SK-N-MC (cell line): ENCODE data around the gene MIA.

Experiments used
- EZH2 ChIP-seq: fragments of 200-600 bp; sonication (generic); IDR thresholded peaks from one replicate; pipeline ENCODE4 v1.6.1; 2017; ENCODE audit warnings: antibody characterized with exemption
- FOXP2 ChIP-seq: optimal IDR thresholded peaks from 2 replicates; pipeline ENCODE3; 2011; ENCODE audit warnings: mild to moderate bottlenecking, moderate library complexity; ENCODE audit not compliant: insufficient read depth; ENCODE audit errors: extremely low read length, control extremely low read depth
- POLR2AphosphoS5 ChIP-seq: IDR thresholded peaks from 2 replicates; pipeline ENCODE4 v1.6.1; 2012; ENCODE audit warnings: mild to moderate bottlenecking, low read depth, low read length, borderline replicate concordance

- TF ChIP-seq POLR2AphosphoS5 (no peak), EZH2 (no peak), FOXP2 (no peak)
Observed at GRCh38 chr19:40743926-40744325, 31.4 kb upstream of the MIA start.
